Endothelial cell of umbilical vein (primary cell): ENCODE results near the gene C21orf58. TPM values are rescaled to one million over a fixed set of nuclear protein-coding genes. Genes with fewer than 3 reads are reported as not detected.

Experiments used
- BruUV-seq: library from RNA; stranded (reverse); fragments of 400-500 nt; replicated peaks from 2 replicates; lab custom pipeline; 2021; lab: Mats Ljungman, UMichigan
- CTCF ChIA-PET: fragments of 300-600, 350-600 bp; sonication (Branson Sonifier 250); formaldehyde crosslinking; loops from one replicate; lab custom pipeline; 2021; ENCODE audit warnings: antibody characterized with exemption, inconsistent platforms; lab: Charles Lee
- POLR2A ChIA-PET: fragments of 300-600, 350-600 bp; sonication (Branson Sonifier 250); formaldehyde crosslinking; loops from one replicate; lab custom pipeline; 2021; ENCODE audit warnings: antibody characterized with exemption, inconsistent platforms; lab: Charles Lee
- DNase-seq: peaks from one replicate; pipeline ENCODE4 v3.0.0-alpha.2; 2011; ENCODE audit warnings: low read depth, low spot score
- FAIRE-seq: peaks from 2 replicates; lab custom pipeline; 2011; peaks lifted over from hg19 to GRCh38; lab: Jason Lieb, UNC
- H2AFZ ChIP-seq: 2 replicates; pipeline ENCODE4 v1.6.0; 2012; ENCODE audit warnings: low read depth, low read length, control low read depth, inconsistent platforms
- H3K27ac ChIP-seq: 2 replicates; pipeline ENCODE4 v1.5.1; 2011; ENCODE audit warnings: low read depth, mild to moderate bottlenecking, control low read depth, low read length, moderate library complexity; ENCODE audit not compliant: insufficient read depth
- H3K27me3 ChIP-seq, 2 experiments: 2 replicates each; pipeline versions ENCODE4 v1.6.0 to v1.6.1; 2011; ENCODE audit warnings: low read length in 2 of 2, mixed read lengths in 1 of 2; ENCODE audit not compliant: control insufficient read depth in 2 of 2, insufficient read depth in 2 of 2
- H3K36me3 ChIP-seq, 2 experiments: 2 replicates in 1 of 2; 3 replicates in 1 of 2; pipeline ENCODE4 v1.5.1; 2011; ENCODE audit warnings: low read length in 2 of 2, mild to moderate bottlenecking in 1 of 2, moderate library complexity in 1 of 2; ENCODE audit not compliant: control insufficient read depth in 2 of 2, insufficient read depth in 2 of 2; ENCODE audit errors: extremely low read depth in 1 of 2
- H3K4me1 ChIP-seq: 3 replicates; pipeline ENCODE4 v1.5.1; 2011; ENCODE audit warnings: mild to moderate bottlenecking, low read length; ENCODE audit not compliant: control insufficient read depth, insufficient read depth; ENCODE audit errors: extremely low read depth
- H3K4me2 ChIP-seq: 2 replicates; pipeline ENCODE4 v1.6.1; 2011; ENCODE audit warnings: low read length, control low read depth, mixed read lengths; ENCODE audit not compliant: insufficient read depth
- H3K4me3 ChIP-seq, 3 experiments: fragments of 200-600 bp in 1 of 3; sonication (generic), shearing (Covaris generic) in 1 of 3; replicated peaks in 1 of 3; 2 replicates each; pipeline ENCODE4 v1.5.1; 2011 to 2016; ENCODE audit warnings: control low read depth in 3 of 3, low read length in 3 of 3, mild to moderate bottlenecking in 2 of 3, inconsistent platforms in 1 of 3, low read depth in 1 of 3, moderate library complexity in 1 of 3; ENCODE audit not compliant: insufficient read depth in 1 of 3
- H3K79me2 ChIP-seq: 2 replicates; pipeline ENCODE4 v1.6.0; 2012; ENCODE audit warnings: low read length, inconsistent platforms; ENCODE audit not compliant: control insufficient read depth, insufficient read depth
- H3K9ac ChIP-seq: replicated peaks from 2 replicates; pipeline ENCODE3; 2011; ENCODE audit warnings: low read length, control low read depth; ENCODE audit not compliant: insufficient read depth; ENCODE audit errors: extremely low read depth
- H3K9me1 ChIP-seq: replicated peaks from 3 replicates; pipeline ENCODE4 v1.6.0; 2011; ENCODE audit warnings: mild to moderate bottlenecking, low read length; ENCODE audit not compliant: control insufficient read depth, insufficient read depth; ENCODE audit errors: extremely low read depth
- H3K9me3 ChIP-seq: replicated peaks from 2 replicates; pipeline ENCODE4 v1.5.1; 2012; ENCODE audit warnings: low read length, inconsistent platforms; ENCODE audit not compliant: control insufficient read depth, insufficient read depth
- H4K20me1 ChIP-seq: replicated peaks from 2 replicates; pipeline ENCODE3; 2011; ENCODE audit warnings: mild to moderate bottlenecking, low read length; ENCODE audit not compliant: control insufficient read depth, insufficient read depth; ENCODE audit errors: extremely low read depth
- GATA2 ChIP-seq: IDR thresholded peaks from 2 replicates; pipeline ENCODE4 v1.7.0; 2011; ENCODE audit warnings: low read depth, mild to moderate bottlenecking, moderate library complexity, mixed read lengths, low read length; ENCODE audit not compliant: insufficient read length, insufficient read depth
- JUN ChIP-seq: IDR thresholded peaks from 2 replicates; pipeline ENCODE4 v1.6.1; 2011; ENCODE audit warnings: borderline replicate concordance, low read depth; ENCODE audit not compliant: insufficient read length, insufficient read depth
- POLR2A ChIP-seq: IDR thresholded peaks from 2 replicates; pipeline ENCODE4 v1.6.1; 2012; ENCODE audit warnings: low read depth, mild to moderate bottlenecking, control low read depth, low read length
- POLR2AphosphoS5 ChIP-seq: IDR thresholded peaks from 2 replicates; pipeline ENCODE4 v1.6.1; 2012; ENCODE audit warnings: low read depth, mild to moderate bottlenecking, control low read depth, low read length, moderate library complexity; ENCODE audit not compliant: insufficient read depth
- dilution Hi-C: fragments of 300-500 bp; cut with MboI; formaldehyde crosslinking; loops from one replicate; pipeline ENCODE4 v1.15.0; 2019; ENCODE audit warnings: low sequenced_read_pairs; ENCODE audit not compliant: extremely low pct_ligation_motif_present
- intact Hi-C: fragments of 100-400 bp; cut with micrococcal nuclease; formaldehyde crosslinking; loops from one replicate; pipeline ENCODE4 v1.10.0; 2022
- polyA plus RNA-seq, 4 experiments: library from polyadenylated mRNA; depleted of rRNA in 3 of 4; stranded (reverse) in 3 of 4; unstranded in 1 of 4; fragments of >200 nt; gene quantifications; 2 replicates each; pipeline versions ENCODE4 v1.2.1 to v1.2.3, GENCODE V29; 2011 to 2012; ENCODE audit warnings: missing spikeins in 1 of 4
- total RNA-seq: library from RNA; stranded (reverse); gene quantifications from 2 replicates; pipeline ENCODE4 v1.2.3, GENCODE V29; 2021
- TF ChIP-seq, protein P1 (sequence below), 2 donors: IDR thresholded peaks; 1 replicate in 1 of 2; 2 replicates in 1 of 2; pipeline ENCODE4 v1.5.1; 2011; ENCODE audit warnings: low read length in 2 of 2, mild to moderate bottlenecking in 2 of 2, moderate library complexity in 2 of 2, control low read depth in 1 of 2, inconsistent platforms in 1 of 2, low read depth in 1 of 2; ENCODE audit not compliant: insufficient read depth in 1 of 2; ENCODE audit errors: extremely low read depth in 1 of 2
- TF ChIP-seq, protein P2 (sequence below): IDR thresholded peaks from 2 replicates; pipeline ENCODE4 v1.6.1; 2011; ENCODE audit not compliant: insufficient read depth, insufficient read length

C21orf58 gene
- total and polyA plus RNA-seq, 2 donors (not counting 3 experiments of a cell fraction or from before 2014, with no cell fraction given) = 6.0 to 24.3 TPM

GRCh38 chr21:46294647-46295176, 29.0 kb downstream of the C21orf58 start:
- FAIRE-seq = no peak
- peak overlapping the region; percentile 38 for H2AFZ ChIP-seq

More at GRCh38 chr21:46294647-46295176, 29.0 kb downstream of the C21orf58 start:
- intact Hi-C loops (no loop called here), dilution Hi-C loops (no loop called here)
- ChIA-PET CTCF (no interaction called here), POLR2A (no interaction called here)
- no peak for DNase-seq
- H3K27ac ChIP-seq = no peak overlapping the region
- no peaks in the 10 kb centered on the region for H4K20me1 ChIP-seq
- H3K4me2 ChIP-seq = no peak overlapping the region
- H3K9me3 ChIP-seq = no peaks in the 10 kb centered on the region
- no peaks in the 10 kb centered on the region for H3K79me2 ChIP-seq
- no peak for TF ChIP-seq POLR2AphosphoS5
- TF ChIP-seq, protein P1, sequence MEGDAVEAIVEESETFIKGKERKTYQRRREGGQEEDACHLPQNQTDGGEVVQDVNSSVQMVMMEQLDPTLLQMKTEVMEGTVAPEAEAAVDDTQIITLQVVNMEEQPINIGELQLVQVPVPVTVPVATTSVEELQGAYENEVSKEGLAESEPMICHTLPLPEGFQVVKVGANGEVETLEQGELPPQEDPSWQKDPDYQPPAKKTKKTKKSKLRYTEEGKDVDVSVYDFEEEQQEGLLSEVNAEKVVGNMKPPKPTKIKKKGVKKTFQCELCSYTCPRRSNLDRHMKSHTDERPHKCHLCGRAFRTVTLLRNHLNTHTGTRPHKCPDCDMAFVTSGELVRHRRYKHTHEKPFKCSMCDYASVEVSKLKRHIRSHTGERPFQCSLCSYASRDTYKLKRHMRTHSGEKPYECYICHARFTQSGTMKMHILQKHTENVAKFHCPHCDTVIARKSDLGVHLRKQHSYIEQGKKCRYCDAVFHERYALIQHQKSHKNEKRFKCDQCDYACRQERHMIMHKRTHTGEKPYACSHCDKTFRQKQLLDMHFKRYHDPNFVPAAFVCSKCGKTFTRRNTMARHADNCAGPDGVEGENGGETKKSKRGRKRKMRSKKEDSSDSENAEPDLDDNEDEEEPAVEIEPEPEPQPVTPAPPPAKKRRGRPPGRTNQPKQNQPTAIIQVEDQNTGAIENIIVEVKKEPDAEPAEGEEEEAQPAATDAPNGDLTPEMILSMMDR (IDR thresholded peaks at IDR 0.05; ENCODE audit: extremely low read depth in 1 of 2, insufficient read depth in 1 of 2, low read depth in 1 of 2, low read length in 2 of 2) = no peak
- no peak for TF ChIP-seq POLR2A
- TF ChIP-seq GATA2 = no peak
- TF ChIP-seq, protein P2, sequence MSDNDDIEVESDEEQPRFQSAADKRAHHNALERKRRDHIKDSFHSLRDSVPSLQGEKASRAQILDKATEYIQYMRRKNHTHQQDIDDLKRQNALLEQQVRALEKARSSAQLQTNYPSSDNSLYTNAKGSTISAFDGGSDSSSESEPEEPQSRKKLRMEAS = no peak
- no peak for TF ChIP-seq JUN
- H3K27me3 ChIP-seq = no peaks in the 10 kb centered on the region
- peaks cover 9% of the 10 kb centered on the region for H3K4me1 ChIP-seq
- H3K36me3 ChIP-seq = peaks cover 0 to 4% of the 10 kb centered on the region in 2 experiments
- no TSS peak for BruUV-seq
- H3K9ac ChIP-seq = no peak overlapping the region
- H3K4me3 ChIP-seq = no peak overlapping the region
- H3K9me1 ChIP-seq = no peaks in the 10 kb centered on the region
